ENCODE measurements around the gene FOXP1.

The FOXP1 gene

DNA sequence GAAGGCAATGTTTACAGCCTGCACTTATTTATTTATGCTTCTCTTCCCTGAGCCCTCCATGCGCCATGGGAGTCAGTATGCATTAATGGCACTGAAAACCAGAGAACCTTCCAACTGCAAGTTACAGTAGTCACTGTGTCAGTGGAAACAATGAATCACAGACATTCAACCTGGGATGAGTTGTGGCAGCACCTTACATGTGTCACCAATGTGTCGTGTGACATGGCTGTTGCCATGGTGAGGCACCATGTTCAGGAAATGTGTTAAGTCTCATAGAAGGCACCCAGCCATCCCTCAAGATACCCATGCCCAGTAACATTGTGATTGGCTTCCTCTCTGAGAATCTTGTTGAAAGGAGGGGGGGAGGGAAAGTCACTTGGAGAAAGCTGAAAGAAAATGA, 105.0 kb downstream of the FOXP1 start:
- DNase-seq: no peak

DNA sequence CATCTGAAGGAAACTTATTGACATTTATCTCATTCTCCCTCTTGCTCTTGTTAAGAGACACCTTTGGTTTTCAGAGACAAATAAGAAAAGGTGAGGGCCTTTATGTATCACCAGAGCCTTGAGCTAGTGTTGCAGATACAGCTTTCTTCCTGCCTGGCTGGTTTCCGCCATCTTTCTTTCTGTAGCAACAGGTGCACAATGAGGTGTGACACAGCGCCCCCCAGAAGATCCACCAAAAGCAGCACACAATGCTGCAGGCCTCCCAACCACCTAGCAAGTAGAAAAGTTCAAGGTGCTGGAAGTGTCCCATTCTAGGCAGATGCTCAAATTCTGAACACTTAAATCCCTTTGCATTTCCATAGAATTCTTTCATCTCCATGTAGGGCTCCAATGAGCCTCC, 106.6 kb downstream of the FOXP1 start:
- DNase-seq: no peak

DNA sequence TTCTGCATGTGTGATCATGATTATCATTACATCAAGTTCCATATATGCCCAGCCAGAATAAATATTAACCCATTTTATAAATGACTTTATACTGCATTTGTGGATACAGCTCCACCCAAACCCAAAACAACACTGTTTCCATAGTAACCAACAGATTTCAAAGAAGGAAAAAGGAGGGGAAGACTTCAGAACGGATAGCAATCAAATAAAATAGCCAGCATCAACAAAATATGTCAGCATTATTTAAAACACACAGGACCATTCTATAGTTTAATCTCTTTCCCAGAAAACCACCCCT, 114.4 kb downstream of the FOXP1 start:
- DNase-seq: no peak

DNA sequence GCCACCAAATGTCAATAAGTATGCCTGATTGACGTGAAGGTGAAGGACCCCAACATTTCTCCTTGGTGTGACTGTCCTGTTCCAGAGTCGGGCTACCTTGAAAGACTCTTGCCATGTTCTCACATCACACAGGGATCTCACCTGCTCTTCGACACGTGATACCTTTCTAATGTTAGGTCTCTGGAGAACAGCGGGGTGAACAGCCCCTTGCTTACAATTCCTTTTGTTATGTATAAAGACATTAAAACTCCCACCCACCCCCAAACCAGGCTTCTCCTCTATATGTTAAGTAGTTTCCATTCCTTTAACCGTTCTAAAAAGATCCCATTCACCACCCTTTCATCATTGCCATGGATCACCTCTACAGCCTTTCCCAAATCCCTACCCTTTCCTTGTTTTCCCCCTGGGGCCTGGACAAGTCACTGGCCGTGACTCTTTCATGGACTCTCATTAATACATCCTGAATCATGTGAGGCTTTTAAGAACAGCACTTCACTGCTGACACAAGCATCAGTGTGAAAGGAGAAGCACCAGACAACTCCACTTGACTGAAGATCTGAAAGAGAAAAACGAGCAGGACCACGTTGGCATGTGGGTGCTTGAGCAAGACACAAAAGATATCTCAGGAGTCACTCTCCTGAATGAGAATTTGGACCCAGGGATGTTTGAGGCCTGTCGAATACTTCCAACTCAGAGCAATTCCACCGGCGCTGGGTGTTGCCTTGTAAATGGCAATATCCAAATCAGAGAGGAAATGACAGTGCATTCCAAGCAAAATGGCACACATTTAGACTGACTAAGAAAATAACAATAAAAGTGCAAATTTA, 115.0 kb downstream of the FOXP1 start:
- DNase-seq: no peak

DNA sequence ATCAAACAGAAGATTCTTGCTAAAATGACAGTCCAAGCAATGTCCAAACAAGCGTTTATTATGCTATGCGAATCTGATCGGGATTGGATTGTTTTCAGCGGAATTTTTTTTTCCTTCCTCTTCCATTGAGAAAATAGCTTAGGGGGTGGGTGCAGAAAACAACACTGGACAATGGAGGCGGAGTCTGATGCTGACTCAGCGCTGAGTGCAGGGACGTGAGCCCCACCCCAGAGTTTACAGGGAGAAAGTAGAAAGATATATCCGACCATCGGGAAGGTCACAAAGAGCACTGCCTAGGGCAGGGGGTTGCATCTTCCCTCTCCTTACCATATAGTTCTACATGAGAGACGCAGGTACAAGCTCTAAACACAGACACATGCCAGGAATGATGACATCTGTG, 117.0 kb downstream of the FOXP1 start:
- DNase-seq: no peak

DNA sequence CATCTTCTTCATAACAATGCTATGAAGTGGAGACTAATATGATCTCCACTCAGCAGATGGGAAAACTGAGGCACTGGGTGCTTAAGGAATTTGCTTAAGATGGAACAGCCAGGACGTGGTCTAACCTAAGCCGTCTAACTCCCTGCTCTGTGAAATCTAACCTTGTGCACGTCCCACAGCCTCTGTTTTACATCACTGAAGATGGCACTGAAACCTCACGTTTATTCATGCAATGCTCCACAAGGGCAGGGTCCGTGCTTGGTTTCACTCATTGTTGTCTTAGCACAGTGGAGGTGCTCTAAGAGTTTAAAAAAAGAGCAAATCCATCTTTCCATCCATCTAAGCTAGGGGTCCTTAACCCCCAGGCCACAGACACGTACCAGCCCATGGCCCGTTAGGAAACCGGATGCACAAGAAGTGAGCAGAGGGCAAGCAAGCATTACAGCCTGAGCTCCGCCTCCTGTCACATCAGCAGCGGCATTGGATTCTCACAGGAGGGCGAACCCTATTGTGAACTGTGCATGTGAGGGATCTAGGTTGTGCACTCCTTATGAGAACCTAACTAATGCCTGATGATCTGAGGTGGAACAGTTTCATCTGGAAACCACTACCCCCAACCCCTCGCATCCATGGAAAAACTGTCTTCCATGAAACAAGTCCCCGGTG, 118.0 kb downstream of the FOXP1 start:
- no peak for DNase-seq

DNA sequence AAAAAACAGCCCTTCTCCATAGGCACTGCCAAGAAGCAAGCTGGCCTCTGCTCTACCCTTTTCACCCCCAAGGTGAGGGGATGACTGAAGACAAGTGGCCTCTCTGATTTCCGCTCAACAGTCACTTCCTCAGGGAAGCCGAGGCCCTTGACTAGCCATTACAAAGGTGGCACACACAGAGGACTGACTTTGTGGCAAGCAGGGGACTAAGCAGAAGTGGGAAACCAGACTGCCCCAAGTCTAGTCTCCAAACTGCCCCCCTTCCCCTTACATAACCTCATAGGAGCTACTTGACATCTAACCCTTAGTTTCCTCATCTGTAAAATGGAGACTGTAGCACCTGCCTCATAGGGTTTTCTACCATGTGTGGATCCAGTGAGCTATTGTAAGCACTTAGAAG, 118.9 kb downstream of the FOXP1 start:
- no peak for DNase-seq

DNA sequence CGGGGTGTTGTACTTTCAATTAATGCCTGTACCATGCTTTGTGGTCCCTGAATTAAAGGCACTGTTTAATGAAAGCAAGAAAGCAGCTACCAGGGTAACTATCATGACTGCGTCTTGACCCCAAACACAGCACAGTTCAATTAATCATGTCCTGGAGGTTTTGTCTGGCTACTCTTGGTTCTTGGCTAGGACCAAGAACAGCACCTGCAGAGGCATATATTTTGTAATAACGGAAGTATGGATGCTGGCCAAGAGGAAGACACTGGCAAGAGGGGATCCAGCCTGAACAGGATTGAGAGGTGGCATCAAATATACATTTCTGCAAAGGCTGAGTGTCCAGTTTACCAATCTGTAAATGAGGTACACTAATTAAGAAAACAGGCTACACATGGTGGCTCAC, 119.9 kb downstream of the FOXP1 start:
- no peak for DNase-seq

DNA sequence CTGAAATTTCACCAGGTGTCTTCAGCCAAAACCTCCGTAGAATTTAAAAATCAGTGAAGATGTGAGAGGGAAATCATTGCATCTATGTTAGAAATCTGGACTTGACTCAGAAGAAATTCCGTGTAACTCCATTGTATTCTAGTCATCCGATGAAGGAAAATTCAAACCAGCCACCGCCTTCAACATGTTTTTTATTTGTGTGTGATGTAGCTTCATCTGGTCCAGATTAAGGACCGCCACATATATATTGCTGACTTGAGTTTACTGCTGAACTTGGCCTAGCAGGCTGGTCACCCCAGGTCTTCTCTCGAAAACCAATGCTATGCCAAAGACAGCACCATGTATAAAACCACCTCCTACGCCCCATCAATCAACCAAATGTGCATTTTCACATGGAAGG, 120.9 kb downstream of the FOXP1 start:
- no peak for DNase-seq

DNA sequence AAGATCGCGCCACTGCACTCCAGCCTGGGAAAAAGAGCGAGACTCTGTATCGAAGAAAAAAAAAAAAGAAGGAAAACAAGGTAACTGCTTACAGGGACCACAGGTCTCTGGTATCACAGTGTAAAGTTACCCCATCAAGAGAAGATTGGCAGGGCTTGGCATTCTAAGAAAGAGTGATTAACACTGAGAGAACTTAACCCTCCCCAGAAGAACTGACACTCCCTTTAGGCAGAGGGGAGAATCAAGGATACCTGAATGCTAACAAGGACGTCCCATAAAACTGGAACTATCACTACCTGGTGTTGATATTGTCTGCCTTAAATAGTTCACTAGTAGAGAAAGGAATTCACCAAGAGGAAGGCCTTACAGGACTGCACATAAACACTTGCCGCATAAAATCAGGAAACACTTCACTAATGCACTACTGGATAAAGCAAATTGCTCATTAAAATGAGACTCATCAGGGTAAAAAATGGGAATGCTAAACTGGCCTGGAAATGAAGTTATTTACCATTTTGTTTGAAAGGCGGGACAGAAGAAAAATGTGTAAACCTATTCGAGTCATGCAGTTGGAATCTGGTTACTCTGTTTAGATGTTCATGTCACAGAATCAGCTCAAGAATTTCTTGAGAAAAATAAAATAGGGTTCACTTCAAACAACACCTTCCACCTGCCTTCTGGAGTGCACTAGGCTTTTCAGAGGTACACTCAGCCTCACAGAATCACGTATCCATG, 121.6 kb downstream of the FOXP1 start:
- no peak for DNase-seq

DNA sequence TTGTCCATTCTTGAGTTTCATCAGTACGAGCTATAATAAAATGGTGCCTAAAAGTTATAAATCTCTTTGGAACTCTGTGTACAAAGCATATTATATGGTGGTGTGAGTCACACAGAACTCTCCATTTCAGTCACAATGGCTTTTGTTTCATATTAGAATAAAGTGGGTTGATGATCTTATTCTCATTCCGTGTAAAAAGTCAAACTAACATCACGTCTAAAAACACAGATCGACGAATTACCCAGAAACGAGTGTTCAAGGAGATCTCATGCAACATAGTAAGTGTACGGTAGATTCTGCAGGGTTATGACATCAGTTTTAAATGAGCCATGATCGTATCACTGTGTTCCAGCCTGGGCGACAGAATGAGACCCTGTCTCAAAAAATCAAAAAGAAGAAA, 122.4 kb downstream of the FOXP1 start:
- DNase-seq: no peak

DNA sequence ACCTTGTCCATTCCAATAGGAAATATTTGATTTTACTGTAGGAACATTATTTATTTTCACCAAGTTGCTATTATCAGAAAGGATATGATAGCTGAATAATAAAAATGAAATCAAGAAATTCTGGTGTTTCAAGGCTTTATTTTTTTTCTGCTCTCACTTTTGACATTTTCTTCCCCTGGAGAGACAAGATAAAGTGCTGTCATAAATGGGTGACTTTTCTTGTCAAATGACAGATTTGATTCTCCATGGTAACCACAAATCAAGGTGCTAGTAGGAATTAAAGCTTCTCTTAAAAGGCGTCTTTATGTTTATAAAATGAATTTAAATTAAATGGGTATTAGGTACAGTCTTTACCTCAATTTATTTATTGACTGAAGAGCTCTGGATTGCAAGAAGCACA, 124.6 kb downstream of the FOXP1 start:
- no peak for DNase-seq

DNA sequence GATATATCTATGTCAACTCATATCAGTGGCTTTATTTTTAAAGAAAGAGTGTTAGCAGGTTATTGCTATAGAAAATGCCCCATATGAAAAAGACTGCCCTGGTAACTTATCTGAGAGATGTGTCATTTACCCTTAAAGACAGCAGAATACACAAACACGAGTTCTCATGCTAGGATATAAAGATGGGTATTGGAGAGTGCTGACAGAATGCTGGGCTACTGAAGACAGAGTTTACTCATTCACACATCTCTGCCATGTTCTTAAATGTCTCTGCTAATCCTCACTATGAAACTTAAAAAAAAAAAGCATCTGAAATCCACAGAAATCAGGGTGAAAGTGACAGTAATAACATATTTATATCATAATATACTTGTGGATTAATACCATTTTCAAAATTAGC, 126.7 kb downstream of the FOXP1 start:
- no peak for DNase-seq

DNA sequence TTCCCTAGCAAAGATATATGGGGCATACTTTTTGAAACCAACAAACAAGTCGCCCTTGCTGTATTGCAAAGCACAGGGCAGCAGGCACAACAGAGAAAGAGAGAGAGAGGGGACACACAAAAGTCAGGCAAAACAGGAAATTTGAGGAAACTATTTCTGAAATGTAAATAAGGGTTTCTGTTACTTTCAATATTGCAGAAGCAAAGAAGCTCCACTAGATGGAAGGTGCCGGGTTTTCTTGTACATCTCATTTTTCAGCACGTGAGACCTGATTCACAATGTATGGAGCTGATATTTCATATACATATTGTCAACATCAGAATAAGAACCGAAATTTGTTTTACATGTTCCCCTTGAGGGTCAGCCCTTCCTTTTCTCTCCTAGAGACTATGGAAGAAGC, 127.4 kb downstream of the FOXP1 start:
- DNase-seq: peak; percentile 52

DNA sequence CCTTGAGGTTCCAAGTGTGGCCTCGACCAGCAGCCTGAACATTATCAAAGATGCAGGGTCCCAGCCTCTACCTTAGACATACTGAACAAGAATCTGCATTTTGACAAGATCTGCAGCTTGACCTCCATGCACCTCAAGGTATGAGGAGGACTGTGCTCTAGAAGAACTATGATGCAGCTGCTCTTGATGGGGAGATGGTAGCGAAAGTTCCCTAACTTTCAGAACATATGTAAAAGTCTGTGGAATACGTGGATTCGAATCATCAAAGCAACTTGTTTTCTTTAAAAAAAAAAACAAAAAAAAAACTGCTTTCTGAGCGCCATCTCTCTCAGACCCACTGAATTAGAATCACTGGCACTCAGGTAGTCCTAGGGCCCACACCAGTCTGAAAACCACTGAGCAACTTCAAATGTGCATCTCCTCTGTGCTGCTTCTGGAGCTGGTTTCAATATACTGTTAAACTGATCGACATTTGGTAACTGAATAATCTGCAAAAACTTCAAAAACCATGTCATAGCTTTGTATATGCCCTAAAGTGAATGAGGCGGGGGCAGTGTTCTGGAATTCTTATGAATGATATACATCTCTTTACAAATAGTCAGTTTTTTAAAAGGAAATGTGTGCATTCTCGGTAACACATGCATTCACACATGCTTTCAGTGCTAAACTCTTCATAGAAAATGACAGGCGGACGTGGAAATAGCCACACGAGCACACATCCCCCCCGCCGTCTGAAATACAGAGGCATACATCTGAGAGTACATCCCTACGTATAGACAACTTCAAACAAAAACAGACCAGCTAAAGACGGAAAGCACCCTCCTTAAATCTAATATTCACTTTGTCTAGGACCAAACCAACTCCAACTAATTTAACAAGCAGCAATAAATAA, 128.8 kb downstream of the FOXP1 start:
- DNase-seq: no peak

DNA sequence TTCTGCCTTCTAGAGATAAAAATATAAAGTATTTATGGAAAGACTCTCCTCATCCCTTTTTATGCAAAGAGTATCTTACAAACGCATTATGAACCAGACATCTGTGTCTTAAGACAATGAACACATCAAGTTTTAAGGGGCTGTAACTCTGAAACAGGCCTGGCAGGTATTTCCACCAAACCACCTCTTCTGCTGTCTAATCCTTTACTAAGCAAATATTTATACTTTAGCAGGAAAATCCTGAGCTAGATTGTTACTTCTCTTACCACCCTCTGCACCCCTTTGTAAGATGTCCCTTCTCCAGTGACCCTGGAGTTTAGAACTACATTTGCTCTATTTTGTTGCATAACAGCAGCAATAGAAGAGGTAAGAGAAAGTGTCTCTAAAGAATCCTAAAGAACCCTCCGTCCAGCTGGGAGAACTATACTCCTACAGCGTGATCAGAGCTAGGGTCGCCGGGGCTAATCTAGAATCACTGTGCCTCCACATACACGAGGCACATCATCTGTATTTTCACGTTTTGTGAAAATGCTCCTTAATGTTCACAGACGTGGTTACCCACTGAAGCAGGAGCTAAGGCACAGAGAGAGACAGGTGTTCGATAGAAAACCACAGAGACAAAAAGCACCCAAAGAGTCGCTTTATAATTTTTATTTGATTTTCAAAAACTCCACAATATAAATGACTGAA, 129.6 kb downstream of the FOXP1 start:
- DNase-seq: no peak

DNA sequence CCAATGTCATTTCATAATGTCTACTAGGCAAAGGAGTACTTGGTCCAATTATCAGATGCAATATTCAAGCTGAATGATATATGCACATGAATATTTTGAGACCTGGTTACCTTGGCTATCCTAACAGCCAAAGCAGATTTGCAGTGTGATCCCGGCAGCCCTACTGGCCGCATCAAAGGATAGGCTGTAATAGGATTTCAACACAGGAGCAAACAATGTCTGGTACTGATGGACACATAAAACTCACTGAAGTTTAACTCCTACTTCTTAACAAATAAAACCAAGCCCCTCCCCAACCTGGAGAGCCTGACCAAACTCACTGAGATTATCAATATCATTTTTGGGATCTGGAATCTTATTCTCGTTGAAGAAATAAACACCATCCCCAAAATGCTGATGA, 130.2 kb downstream of the FOXP1 start:
- no peak for DNase-seq

DNA sequence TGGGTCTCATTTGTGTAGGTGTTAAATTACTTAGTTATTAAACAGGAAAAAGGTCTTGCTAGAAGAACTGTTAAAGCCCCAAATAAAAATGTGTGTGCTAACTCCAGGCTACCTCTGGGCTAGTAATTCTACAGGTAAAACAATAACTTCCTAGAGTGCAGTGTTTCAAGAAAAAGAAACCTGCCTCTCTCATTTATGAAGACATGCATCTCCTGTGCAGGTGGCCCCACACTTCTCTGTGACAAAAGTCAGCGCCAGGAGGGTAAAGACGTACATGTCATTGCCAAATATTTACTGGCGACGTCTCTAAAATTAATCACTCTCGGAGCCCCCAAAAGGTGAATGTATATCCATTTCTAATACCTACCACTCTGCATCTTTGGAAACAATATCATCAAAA, 131.7 kb downstream of the FOXP1 start:
- DNase-seq: no peak

DNA sequence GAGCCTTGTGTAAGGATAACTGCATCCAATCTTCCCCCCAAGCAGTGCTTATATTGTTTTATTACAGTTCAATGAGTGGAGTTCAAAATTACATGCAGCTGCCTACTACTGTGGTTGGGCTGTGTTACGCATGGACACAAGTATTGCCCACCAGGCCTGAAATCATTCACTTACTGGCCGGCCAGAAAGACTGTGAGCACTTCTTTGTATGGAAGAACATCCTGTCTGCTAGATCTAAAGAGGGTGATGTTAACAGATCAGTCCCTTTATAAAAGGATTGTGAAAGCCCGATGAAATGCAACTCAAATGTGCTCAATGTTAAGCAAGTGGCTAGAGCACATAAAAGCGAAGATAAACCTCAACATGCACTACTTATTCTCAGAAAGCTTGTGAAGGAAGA, 132.5 kb downstream of the FOXP1 start:
- DNase-seq: no peak

DNA sequence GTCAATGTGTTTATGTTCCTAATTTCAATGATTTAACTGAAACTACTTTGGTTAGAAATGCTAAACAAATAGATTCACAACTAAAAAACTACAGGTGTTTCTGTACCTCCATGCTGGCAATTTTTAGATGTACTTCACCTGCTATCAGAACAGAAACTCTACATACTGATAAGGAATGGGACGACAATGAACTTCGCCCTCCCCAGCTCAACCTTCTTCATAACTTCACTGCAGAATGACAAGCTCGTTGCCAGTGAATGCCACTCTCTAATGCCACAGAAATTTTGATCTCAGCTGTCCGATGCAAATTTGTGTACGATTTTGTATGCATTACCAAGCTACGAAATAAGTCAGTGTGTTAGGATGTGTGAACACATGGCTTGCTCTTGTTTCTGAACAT, 133.4 kb downstream of the FOXP1 start:
- DNase-seq: no peak

DNA sequence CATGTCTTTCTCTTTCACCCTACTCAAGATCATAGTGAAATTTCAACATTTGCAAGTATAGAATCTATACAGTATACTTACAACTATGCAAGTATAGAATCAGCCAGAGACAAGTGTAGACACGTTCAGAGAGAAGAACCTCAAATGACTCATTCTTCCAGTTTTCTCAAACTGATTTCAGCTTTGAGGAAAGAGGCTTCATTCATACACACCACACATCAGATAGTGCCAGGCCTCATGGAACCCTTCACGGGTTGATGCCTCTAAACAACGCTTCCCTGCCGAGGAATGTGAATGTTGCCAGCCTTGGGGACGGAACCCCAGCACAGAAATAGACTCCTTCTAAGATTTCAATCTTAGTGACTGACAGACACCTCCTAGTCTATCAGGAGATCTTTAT, 135.7 kb downstream of the FOXP1 start:
- peak; percentile 52 for DNase-seq

DNA sequence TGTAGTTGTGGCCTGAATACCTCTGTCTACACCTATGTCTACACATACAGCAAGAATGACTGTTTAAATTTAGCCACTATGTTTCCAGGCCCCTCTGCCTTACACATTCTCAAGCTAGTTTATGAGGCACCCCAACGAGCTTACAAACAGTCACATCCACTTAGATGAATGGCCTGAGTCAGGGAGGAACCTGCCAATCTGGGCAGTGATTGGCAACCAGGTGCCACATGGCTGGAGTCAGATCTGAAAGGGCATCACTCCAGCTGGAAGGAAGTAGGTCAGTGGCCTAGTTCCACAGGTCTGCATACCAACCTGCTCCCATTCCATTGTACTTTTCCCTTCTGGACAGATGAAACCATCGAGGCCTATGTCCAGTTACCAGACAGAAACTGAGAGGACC, 136.3 kb downstream of the FOXP1 start:
- no peak for DNase-seq

DNA sequence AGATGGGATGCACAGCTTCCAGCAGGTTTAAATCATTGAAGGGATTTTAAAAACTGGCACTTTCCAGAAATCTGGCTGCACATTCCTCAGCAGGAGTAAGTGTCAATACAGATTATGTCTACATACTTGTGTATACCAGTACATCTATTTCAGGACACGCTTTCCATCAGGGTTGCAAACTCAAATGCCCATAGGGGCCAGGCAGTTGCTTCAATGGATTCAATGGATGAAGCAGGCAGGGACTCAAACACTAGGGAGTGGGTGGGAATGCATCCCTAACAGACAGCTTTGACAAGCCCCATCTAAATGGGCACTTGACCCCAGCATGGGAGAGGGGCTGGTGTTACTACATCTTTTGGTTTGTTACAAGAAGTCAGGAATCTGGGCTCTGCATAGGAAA, 136.8 kb downstream of the FOXP1 start:
- no peak for DNase-seq

Data from inflammatory macrophage treated with lipopolysaccharide for 4 hours (primary cell).